COR-L47 (cell line): ENCODE data around the gene WDR41.
A peak's percentile ranks its signal among the peaks of the same experiment; 100 is the strongest.
"Not testable (repeated sequence)": the region's sequence is repeated elsewhere in the genome, so short reads cannot be mapped to it uniquely, and the experiment has no call there.

Source experiments
- DNase-seq: peaks from one replicate; lab custom pipeline; 2025; lab: John Stamatoyannopoulos, UW

WDR41 gene

DNA sequence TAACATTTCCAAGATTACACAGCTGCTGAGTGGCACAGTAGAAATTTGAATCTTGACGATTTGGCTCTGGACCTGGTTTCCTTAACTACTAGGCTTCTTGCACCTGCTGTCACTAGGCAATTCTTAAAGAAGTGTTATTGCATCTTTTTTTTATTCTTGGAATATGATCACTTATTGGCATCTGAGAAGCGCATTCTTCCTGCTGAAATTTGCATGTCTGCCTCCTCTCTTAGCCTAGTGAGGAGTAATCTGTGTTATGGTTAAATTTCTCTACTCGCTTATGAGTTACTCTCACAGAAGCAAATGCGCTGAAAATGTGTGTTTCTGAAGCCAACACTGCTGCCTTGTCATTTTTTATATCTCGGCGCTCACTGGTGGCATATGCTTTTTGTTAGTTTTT is 89.3 kb downstream of the WDR41 start:
- DNase-seq = no peak

DNA sequence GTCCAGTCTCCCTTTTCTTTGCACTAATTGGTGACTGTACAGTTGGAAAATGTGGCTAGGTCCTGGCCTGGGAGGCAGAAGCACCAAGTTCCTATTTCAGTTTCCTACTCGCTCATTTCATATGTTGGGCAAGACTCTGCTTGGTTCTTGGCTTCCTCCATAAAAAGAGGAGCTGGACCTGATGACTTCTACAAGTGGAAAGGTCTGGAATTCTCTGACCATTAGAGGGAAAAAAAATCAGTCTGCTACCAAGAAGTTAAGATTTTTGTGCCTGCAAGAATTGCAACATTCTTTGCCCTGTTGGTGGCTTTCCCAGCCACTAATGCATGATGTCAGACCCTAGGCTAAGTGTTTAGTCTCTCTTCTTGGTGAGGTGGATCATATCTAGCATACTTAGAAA is 91.5 kb downstream of the WDR41 start:
- DNase-seq = no peak

DNA sequence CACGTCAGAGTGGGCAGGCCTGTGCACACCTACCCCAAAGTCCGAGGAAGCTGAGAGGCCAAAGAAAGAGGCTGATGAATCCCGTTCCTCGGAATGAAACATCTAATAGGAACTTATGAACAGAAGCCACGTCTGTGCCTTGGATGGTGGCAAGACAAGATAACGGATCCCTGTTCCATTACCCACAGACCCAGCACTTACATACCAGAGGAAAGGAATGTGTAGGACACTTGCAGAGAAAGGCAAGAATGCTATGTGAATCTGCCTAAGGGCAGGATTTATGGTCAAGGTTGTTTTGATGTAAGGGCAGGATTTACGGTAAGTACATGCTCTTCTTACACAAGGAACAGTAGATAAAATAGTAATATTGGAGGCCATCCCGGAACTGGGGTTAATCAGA is 93.2 kb downstream of the WDR41 start:
- no peak for DNase-seq

DNA sequence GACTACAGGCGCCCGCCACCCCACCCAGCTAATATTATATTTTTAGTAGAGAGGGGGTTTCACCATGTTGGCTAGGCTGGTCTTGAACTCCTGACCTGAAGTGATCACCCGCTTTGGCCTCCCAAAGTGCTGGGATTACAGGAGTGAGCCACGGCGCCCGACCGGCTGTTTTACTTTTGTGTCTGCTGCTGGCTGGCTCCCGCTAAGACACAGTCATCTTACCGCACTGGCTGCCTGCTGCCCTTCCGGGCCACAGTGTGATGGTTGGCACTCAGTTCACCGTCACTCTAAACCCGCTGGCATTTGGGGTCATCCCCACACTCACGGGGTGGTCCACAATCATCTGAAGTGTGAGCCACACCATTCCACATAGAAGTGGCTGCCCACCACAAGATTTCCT is 93.7 kb downstream of the WDR41 start:
- DNase-seq = no peak

DNA sequence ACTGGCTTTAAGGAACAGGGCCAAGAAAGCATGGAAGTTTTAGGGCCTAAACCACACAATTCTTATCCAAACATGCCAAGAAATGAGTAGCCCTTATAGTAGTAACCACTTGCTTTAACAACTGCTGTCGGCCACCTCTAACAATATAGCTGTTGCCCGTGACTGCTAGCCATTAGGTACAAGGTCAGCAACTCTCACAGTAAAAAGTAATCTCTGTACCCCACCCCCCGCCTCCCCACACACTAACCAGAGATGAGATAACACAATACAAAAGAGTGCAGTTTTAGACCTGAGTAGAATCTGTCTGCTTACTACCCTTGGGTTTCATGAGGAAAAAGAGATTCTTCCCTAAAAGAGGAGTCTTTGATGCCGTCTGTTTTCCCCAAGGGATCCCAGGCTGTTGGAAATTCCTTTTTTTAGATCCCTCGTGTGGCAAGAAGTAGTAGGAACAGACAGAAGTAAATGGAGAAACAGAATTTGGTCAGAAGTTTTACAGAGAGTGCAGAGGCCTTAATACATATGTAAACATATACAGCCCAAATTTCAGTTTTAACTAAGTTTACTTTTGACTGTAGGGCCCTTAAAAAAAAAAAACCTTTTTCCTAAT is 94.3 kb downstream of the WDR41 start:
- DNase-seq = no peak

DNA sequence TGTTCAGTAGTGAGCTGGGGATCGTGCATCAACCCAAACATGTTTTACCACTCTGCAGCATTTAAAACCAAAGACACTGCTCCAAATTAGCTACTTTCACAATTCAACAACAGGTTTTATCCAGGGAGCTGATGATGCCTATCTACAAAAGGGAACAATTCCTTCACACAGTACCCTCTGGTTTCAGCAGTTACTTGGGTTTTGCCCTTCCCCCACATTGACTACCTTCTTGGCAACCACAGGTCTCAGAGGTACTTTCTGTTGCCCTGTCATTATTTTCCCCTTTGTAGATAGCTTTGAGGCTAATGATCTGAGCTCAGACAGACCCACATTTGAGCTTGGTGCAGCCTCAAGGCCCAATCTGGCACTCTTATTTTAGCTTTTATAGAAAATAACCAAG is 96.1 kb downstream of the WDR41 start:
- no peak for DNase-seq

DNA sequence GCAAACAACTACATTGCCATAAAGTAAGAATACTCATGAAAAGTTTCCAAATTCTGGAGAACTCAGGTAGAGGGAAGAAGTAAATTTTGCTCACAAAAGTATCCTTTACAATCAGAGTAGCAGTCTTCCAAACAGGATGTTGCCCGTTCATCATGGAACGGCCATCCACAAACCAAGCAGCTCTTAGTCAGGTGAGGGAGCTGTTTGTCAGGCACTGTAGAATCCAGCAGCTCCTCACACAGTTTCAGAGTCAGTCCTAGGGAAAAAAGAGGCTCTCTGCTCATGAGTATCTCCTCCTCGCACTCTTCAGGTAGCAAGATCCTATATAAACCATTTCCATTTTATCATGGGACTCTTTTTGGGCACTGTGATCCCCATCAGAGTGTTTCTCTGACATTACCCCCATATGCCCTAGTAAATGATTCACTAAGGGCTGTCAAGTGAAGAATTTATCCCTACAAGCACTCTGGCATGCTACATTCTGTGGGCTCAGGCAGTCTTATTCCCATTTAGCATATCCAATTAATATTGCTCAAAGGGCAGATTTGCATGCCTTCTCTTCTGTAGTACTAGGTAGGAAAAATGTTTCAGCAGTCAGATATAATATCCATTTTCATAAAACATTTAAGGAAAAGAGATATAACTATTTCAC is 97.9 kb downstream of the WDR41 start:
- no peak for DNase-seq

DNA sequence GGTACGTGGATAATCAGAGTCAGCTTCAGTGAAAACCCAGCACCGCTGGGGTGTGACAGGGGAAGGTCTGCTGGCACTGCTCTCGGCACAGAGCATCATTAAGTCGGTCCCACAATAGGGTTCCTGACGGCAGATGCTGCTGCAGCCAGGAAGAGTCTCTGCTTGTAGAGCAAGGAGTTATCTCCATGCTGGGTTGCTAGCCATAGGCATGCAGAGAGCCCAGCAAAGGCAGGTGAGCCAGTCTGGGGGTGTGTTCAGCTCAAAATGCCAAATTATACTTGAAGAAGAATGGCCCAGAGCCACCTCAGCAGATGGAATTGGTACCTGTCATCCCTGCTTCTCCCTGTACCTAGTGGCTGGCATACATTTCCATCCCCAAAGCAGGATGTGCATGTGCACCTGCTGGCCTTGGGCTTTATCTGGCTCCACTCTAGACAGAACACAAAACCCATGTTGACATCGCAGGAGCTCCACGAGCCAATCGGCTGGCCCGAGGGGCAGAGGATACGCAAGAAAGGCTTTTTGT is 100.8 kb downstream of the WDR41 start:
- peak; percentile 36 for DNase-seq

DNA sequence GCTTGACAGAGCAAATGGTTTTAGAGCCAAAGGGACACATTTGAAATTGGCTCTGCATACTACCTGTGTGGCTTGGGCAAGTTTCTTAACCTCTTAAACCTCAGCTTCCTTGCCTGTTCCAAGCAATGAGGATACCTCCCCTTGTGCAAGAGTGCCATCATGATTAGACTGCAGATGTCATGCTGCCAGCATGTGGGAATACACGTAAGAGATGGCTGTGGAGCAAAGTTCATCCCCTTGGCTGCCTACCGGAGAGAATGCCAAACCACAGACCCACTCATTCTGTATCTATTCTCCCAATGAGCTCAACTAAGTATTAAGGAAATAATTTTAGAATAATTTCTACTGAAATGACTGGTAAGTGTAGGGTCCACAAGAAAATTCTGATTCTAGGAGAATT is 101.3 kb downstream of the WDR41 start:
- DNase-seq = no peak

DNA sequence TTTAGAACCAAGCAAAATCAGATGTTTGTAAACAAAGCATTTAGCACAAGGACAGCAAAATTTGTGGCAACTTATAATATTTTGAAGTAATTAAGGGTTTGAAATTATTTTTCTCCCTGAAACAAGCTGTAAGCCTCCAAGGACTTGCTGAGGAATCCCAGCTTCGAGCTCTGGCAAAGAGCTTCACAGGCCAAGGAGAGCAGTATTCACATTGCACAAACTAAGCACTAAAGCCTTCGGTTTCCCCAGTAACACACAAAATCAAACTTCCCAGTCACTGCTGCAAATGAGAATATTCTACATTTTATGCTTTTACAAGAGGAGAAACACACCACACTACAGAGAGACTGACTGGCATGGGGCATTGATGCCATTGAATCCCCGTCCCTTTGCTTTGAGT is 101.9 kb downstream of the WDR41 start:
- DNase-seq = no peak

DNA sequence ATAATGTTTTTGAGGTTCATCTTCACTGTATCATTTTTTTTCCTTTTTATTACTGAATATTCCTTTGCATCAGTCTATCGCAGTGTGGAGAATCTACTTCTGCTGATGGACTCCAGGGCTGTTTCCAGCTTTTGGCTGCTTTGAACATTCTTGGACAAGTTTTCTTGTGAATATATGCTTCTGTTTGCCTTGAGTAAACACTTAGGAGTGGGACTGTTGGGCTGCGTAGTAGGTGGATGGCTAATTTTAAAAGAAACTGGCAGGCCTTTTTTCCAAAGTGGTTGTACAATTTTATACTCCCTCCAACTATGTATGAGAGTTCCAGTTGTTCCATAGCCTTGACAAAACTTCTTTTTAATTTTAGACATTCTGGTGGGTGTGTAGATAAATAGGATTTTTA is 102.4 kb downstream of the WDR41 start:
- no peak for DNase-seq

DNA sequence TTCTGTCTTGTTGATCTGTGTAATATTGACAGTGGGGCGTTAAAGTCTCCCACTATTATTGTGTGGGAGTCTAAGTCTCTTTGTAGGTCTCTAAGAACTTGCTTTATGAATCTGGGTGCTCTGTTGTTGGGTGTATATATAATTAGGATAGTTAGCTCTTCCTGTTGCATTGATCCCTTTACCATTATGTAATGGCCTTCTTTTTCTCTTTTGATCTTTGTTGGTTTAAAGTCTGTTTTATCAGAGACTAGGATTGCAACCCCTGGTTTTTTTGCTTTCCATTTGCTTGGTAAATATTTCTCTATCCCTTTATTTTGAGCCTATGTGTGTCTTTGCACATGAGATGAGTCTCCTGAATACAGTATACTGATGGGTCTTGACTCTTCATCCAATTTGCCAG is 105.8 kb downstream of the WDR41 start:
- DNase-seq = not testable (repeated sequence)

DNA sequence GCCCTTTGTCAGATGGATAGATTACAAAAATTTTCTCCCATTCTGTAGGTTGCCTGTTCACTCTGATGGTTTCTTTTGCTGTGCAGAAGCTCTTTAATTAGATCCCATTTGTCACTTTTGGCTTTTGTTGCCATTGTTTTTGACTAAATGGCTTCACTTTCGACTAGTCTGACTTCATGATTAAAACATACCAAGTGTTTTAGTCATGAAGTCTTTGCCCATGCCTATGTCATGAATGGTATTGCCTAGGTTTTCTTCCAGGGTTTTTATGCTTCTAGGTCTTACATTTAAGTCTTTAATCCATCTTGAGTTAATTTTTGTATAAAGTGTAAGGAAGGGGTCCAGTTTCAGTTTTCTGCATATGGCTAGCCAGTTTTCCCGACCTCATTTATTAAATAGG is 108.8 kb downstream of the WDR41 start:
- not testable (repeated sequence) for DNase-seq
